Osteoblast (primary cell): ENCODE data around the gene HPN. TPM values are rescaled to one million over a fixed set of nuclear protein-coding genes. Genes with fewer than 3 reads are reported as not detected.
A peak's percentile ranks its signal among the peaks of the same experiment; 100 is the strongest.
"Not testable (repeated sequence)": the region's sequence is repeated elsewhere in the genome, so short reads cannot be mapped to it uniquely, and the experiment has no call there.

Experiments used
- DNase-seq: peaks from one replicate; pipeline ENCODE4 v3.0.0; 2011; ENCODE audit warnings: low spot score, mixed read lengths; ENCODE audit not compliant: insufficient read length; ENCODE audit errors: missing footprints
- H2AFZ ChIP-seq: 2 replicates; pipeline ENCODE4 v1.6.0; 2011; ENCODE audit warnings: mild to moderate bottlenecking, low read length
- H3K27ac ChIP-seq: 2 replicates; pipeline ENCODE4 v1.5.1; 2011; ENCODE audit warnings: mild to moderate bottlenecking, low read depth, low read length, moderate library complexity
- H3K27me3 ChIP-seq: 2 replicates; pipeline ENCODE4 v1.6.0; 2012; ENCODE audit warnings: mild to moderate bottlenecking, control low read depth, inconsistent platforms, low read length, moderate library complexity; ENCODE audit not compliant: insufficient read depth
- H3K36me3 ChIP-seq: 2 replicates; pipeline ENCODE4 v1.5.1; 2011; ENCODE audit warnings: mild to moderate bottlenecking, low read length, control low read depth, moderate library complexity; ENCODE audit not compliant: insufficient read depth
- H3K4me1 ChIP-seq: 2 replicates; pipeline ENCODE4 v1.5.1; 2011; ENCODE audit warnings: mild to moderate bottlenecking, low read length, control low read depth, moderate library complexity; ENCODE audit not compliant: insufficient read depth
- H3K4me2 ChIP-seq: 2 replicates; pipeline ENCODE4 v1.6.0; 2011; ENCODE audit warnings: mild to moderate bottlenecking, low read length; ENCODE audit not compliant: insufficient read depth
- H3K4me3 ChIP-seq: fragments of 200-600 bp; sonication (generic); 3 replicates; pipeline ENCODE4 v1.5.1; 2012; ENCODE audit warnings: mild to moderate bottlenecking, low read length, inconsistent platforms; ENCODE audit not compliant: insufficient read depth
- H3K79me2 ChIP-seq: 2 replicates; pipeline ENCODE4 v1.6.0; 2012; ENCODE audit warnings: mild to moderate bottlenecking, low read length, control low read depth, inconsistent platforms; ENCODE audit not compliant: insufficient read depth
- H3K9me3 ChIP-seq: 2 replicates; pipeline ENCODE4 v1.5.1; 2011; ENCODE audit warnings: low read depth, low read length, control low read depth
- H4K20me1 ChIP-seq: 2 replicates; pipeline ENCODE4 v1.6.0; 2012; ENCODE audit warnings: mild to moderate bottlenecking, low read length, control low read depth; ENCODE audit not compliant: insufficient read depth
- CTCF ChIP-seq: IDR thresholded peaks from 2 replicates; pipeline ENCODE4 v1.5.1; 2011; ENCODE audit warnings: mild to moderate bottlenecking, low read depth, low read length, moderate library complexity; ENCODE audit errors: extremely low read depth
- total RNA-seq: library from RNA; depleted of rRNA; stranded (reverse); fragments of >200 nt; gene quantifications from 2 replicates; pipeline ENCODE4 v1.2.3, GENCODE V29; 2012

HPN gene
- total RNA-seq, 1 donor, result under 0.01 TPM

DNA sequence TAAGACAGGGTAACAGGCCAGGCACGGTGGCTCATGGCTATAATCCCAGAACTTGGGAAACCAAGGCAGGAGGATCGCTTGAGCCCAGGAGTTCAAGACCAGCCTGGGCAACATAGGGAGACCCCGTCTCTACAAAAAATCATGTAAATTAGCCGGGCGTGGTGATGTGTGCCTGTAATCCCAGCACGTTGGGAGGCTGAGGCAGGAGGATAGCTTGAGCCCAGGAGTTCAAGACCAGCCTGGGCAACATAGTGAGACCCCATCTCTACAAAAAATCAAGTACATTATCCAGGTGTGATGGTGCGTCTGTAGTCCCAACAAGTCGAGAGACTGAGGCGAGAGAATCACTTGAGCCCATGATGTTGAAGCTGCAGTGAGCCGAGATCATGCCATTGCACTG is 62.1 kb downstream of the HPN start:
- not testable (repeated sequence) for H3K79me2 ChIP-seq, H3K4me1 ChIP-seq, H3K27ac ChIP-seq, H3K9me3 ChIP-seq, H3K4me3 ChIP-seq, H3K27me3 ChIP-seq, H2AFZ ChIP-seq, H4K20me1 ChIP-seq, DNase-seq, H3K4me2 ChIP-seq, H3K36me3 ChIP-seq

DNA sequence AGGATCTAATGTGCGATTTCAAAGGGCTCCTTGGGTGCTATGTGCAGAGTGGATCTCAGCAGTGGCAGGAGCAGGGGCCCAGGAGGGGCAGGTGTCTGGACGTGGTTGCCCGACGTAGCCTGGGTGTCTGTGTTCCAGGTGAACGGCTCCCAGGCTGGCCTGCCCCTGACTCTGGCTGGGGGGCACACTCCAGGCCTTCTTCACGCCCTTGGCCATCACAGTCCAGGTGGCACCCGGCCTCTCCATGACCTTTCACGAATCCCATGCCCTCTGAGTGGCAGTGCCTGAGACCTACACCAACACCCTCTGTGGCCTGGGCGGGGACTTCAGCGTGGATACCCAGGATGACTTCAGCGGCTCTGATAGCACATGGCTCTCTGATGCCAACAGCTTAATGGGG is 62.8 kb downstream of the HPN start:
- Histone ChIP-seq H2AFZ (no peak overlapping the region), H3K79me2 (no peaks in the 10 kb centered on the region), H3K36me3 (no peaks in the 10 kb centered on the region), H3K27me3 (no peaks in the 10 kb centered on the region), H4K20me1 (no peaks in the 10 kb centered on the region), H3K27ac (no peak overlapping the region), H3K4me1 (peaks cover 2% of the 10 kb centered on the region), H3K4me3 (no peak overlapping the region), H3K4me2 (no peak overlapping the region), H3K9me3 (no peaks in the 10 kb centered on the region)
- DNase-seq, result no peak
- no peak for TF ChIP-seq CTCF

GRCh38 chr19:35105047-35105410 is 63.5 kb downstream of the HPN start:
- no peak for TF ChIP-seq CTCF
- no peaks in the 10 kb centered on the region for H4K20me1 ChIP-seq
- H3K9me3 ChIP-seq, result no peaks in the 10 kb centered on the region
- H3K36me3 ChIP-seq, result no peaks in the 10 kb centered on the region
- no peak overlapping the region for H2AFZ ChIP-seq
- no peak overlapping the region for H3K4me3 ChIP-seq
- H3K4me1 ChIP-seq, result peaks cover 2% of the 10 kb centered on the region
- H3K27ac ChIP-seq, result no peak overlapping the region
- DNase-seq, result peak; percentile 76
- no peaks in the 10 kb centered on the region for H3K79me2 ChIP-seq
- H3K4me2 ChIP-seq, result no peak overlapping the region
- no peaks in the 10 kb centered on the region for H3K27me3 ChIP-seq

DNA sequence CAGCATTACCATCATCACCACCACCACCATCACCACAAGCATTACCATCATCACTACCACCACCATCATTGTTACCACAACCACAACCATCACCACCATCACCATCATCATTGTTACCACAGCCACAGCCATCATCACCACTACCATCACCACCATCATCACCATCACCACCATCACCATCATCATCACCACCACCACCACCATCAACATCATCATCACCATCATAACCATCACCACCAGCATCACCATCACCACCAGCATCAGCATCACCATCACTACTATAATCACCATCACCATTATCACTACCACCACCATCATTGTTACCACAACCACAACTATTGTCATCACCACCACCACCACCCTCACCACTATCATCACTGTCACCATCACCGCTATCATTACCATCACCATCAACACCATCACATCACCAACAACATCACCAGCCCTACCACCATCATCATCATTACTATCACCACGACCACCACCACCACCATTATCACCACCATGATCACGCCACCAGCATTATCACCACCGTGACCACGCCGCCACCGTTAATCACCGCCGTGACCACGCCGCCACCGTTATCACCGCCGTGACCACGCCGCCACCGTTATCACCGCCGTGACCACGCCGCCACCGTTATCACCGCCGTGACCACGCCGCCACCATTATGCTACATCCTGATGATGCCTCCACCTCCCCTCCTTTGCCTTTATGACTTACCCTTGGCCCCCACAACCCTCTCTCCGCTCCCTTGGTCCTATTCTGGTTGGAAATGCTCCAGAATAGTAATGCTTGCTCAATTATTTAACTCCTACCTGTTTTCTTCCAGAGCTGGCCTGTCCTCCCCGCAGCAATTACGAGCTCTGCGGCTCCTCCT is 64.1 kb downstream of the HPN start:
- Histone ChIP-seq H4K20me1 (no peaks in the 10 kb centered on the region), H3K4me1 (peaks cover 2% of the 10 kb centered on the region), H3K4me2 (no peak overlapping the region), H3K9me3 (no peaks in the 10 kb centered on the region), H2AFZ (no peak overlapping the region), H3K27ac (no peak overlapping the region), H3K27me3 (no peaks in the 10 kb centered on the region), H3K79me2 (no peaks in the 10 kb centered on the region), H3K36me3 (no peaks in the 10 kb centered on the region), H3K4me3 (no peak overlapping the region)
- TF ChIP-seq CTCF, result no peak
- DNase-seq, result peak; percentile 62
